ENCODE results near the gene GNG7.

- TF ChIP-seq CTCF (IDR thresholded peaks at IDR 0.05): no peak
- TF ChIP-seq POLR2A (IDR thresholded peaks at IDR 0.05): no peak
Measured at GRCh38 chr19:2549701-2550191, 152.7 kb downstream of the GNG7 start.
